ENCODE measurements around the gene RBM4. TPM values are rescaled to one million over a fixed set of nuclear protein-coding genes. Genes with fewer than 3 reads are reported as not detected.

The RBM4 gene
- total RNA-seq, 1 experiment from 2014 or later: 272 TPM

- H4K91ac ChIP-seq (ENCODE audit: insufficient read length, low read depth, low read length): no peak overlapping the region
- H3K4me2 ChIP-seq (ENCODE audit: insufficient read depth, insufficient read length, low read length): no peak overlapping the region
- WGBS (ENCODE audit: extremely low coverage, insufficient read length, low lambda C conversion rate): no CpG with 5 or more reads among the region's 27 CpGs
- no peak overlapping the region for H3T11ph ChIP-seq (ENCODE audit: low read length)
- no peak for TF ChIP-seq CTCF (conservative IDR thresholded peaks at IDR 0.05)
- no peak overlapping the region for H2AK5ac ChIP-seq (ENCODE audit: insufficient read length, low read length)
- no peak overlapping the region for H3K23ac ChIP-seq (ENCODE audit: insufficient read length, low read depth, low read length)
- no peaks in the 10 kb centered on the region for H4K20me1 ChIP-seq (ENCODE audit: control insufficient read depth, insufficient read depth, insufficient read length)
- H3K27me3 Mint-ChIP-seq (ENCODE audit: low read depth): no peaks in the 10 kb centered on the region; the same call in 1 of the 2 replicates
- peaks cover 6% of the 10 kb centered on the region in 2 experiments for H3K4me1 Mint-ChIP-seq
- no peak overlapping the region for H2AFZ ChIP-seq (ENCODE audit: low read length)
- H4K8ac ChIP-seq (replicated peaks; ENCODE audit: insufficient read length, low read depth, low read length): no peak overlapping the region
- H3K18ac ChIP-seq (ENCODE audit: insufficient read length, low read depth, low read length): no peak overlapping the region
- peak overlapping the region in 1 of 3 experiments; percentile 53; a peak in 2 of 7 replicates for H3K27ac Mint-ChIP-seq
- H3K9me3 ChIP-seq (ENCODE audit: control insufficient read depth, low read depth, low read length): no peaks in the 10 kb centered on the region
- no peak overlapping the region for H3K27ac ChIP-seq (ENCODE audit: insufficient read length, low read depth, low read length)
- no peak overlapping the region for H2BK5ac ChIP-seq (ENCODE audit: insufficient read length, low read length)
- H3K23me2 ChIP-seq (ENCODE audit: insufficient read length, low read depth, low read length, poor library complexity, severe bottlenecking): no peaks in the 10 kb centered on the region
- no peaks in the 10 kb centered on the region for H3K9me3 Mint-ChIP-seq
- H3K9ac ChIP-seq (ENCODE audit: extremely low read depth, insufficient read length, low read length): no peak overlapping the region
- no peak overlapping the region for H2BK12ac ChIP-seq (ENCODE audit: insufficient read length, low read depth, low read length)
- H3K36me3 Mint-ChIP-seq (ENCODE audit: insufficient read depth in 1 of 3, low read depth in 3 of 3): peaks cover 13 to 63% (median 62%) of the 10 kb centered on the region in 3 experiments
- H3K14ac ChIP-seq (ENCODE audit: insufficient read depth, low read length): no peak overlapping the region
- no peak overlapping the region for H3K4me3 Mint-ChIP-seq
- H2BK15ac ChIP-seq (ENCODE audit: low read depth, low read length): no peak overlapping the region
- H3K27me3 ChIP-seq (ENCODE audit: insufficient read depth, low read length): no peaks in the 10 kb centered on the region
- no peak overlapping the region for H2BK120ac ChIP-seq (ENCODE audit: low read depth, low read length, poor library complexity, severe bottlenecking)
- H3K4me1 ChIP-seq (ENCODE audit: insufficient read depth, low read length): no peaks in the 10 kb centered on the region
- H3K79me1 ChIP-seq (ENCODE audit: insufficient read depth, low read depth, low read length, poor library complexity, severe bottlenecking): no peaks in the 10 kb centered on the region
- H3K79me2 ChIP-seq (ENCODE audit: insufficient read depth, low read length): no peaks in the 10 kb centered on the region
- no peak overlapping the region for H3K4ac ChIP-seq (ENCODE audit: low read depth, low read length)
- DNase-seq: no peak
- no peak overlapping the region for H2BK20ac ChIP-seq (ENCODE audit: low read depth, low read length, poor library complexity, severe bottlenecking)
- no peak overlapping the region for H3K56ac ChIP-seq (ENCODE audit: insufficient read length, low read depth, low read length)
- H4K5ac ChIP-seq (ENCODE audit: insufficient read length, low read depth, low read length): no peak overlapping the region
These were observed 47.0 kb downstream of the RBM4 start for GRCh38 chr11:66685276-66686099.
